HL-60 (cell line): ENCODE data around the gene SPATA33.

Experiments used
- DNase-seq, 2 experiments: peaks; one replicate each; pipeline ENCODE4 v3.0.0-alpha.2; 2010 to 2020; ENCODE audit warnings: low read depth in 1 of 2, low spot score in 1 of 2
- H3K27ac ChIP-seq: fragments of 250-450 bp; sonication (Bioruptor Pico); replicated peaks from 2 replicates; pipeline ENCODE4 v1.5.1; 2020; ENCODE audit warnings: mild to moderate bottlenecking, moderate library complexity
- H3K27me3 ChIP-seq: fragments of 250-450 bp; sonication (Bioruptor Pico); 2 replicates; pipeline ENCODE4 v1.5.1; 2021; ENCODE audit warnings: mild to moderate bottlenecking, moderate library complexity; ENCODE audit not compliant: insufficient read depth, poor library complexity, severe bottlenecking
- H3K4me3 ChIP-seq: replicated peaks from 2 replicates; pipeline ENCODE4 v1.5.1; 2011; ENCODE audit warnings: mild to moderate bottlenecking, control low read depth, low read length; ENCODE audit not compliant: insufficient read depth
- GABPA ChIP-seq: IDR thresholded peaks from 2 replicates; pipeline ENCODE4 v1.6.1; 2012; ENCODE audit warnings: low read depth
- POLR2AphosphoS5 ChIP-seq: IDR thresholded peaks from 2 replicates; pipeline ENCODE4 v1.6.1; 2012; ENCODE audit warnings: low read depth
- SPI1 ChIP-seq: IDR thresholded peaks from 2 replicates; pipeline ENCODE4 v1.6.1; 2012; ENCODE audit warnings: low read depth, mild to moderate bottlenecking, borderline replicate concordance
- TF ChIP-seq, protein P1 (sequence below): IDR thresholded peaks from 2 replicates; pipeline ENCODE4 v1.6.1; 2012; ENCODE audit warnings: low read depth; ENCODE audit not compliant: insufficient replicate concordance
- TF ChIP-seq, protein P2 (sequence below): IDR thresholded peaks from one replicate; pipeline ENCODE4 v1.5.1; 2011; ENCODE audit warnings: low read length, control low read depth, inconsistent platforms; ENCODE audit not compliant: insufficient read depth

SPATA33 gene

DNA sequence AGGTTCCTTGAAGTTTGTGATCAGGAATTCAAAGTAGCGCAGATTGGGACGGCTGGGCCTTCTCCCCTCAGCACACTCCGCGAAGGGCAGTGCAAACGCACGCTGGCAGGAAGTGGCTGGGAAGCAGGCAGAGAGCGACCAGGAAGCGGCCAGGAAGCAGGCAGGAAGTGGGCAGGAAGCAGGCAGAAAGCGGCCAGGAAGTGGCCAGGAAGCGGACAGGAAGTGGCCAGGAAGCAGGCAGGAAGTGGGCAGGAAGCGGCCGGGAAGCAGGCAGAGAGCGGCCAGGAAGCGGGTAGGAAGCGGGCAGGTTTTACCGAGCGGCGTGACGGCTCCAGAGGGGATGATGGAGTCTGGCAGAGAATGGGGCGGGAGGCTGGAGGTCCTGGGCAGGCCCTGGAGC, 41.0 kb upstream of the SPATA33 start:
- DNase-seq, result no peak
- Histone ChIP-seq H3K27me3 (no peaks in the 10 kb centered on the region), H3K4me3 (no peak overlapping the region), H3K27ac (no peak overlapping the region)
- TF ChIP-seq SPI1 (no peak), POLR2AphosphoS5 (no peak), GABPA (no peak)
- TF ChIP-seq, protein P1, sequence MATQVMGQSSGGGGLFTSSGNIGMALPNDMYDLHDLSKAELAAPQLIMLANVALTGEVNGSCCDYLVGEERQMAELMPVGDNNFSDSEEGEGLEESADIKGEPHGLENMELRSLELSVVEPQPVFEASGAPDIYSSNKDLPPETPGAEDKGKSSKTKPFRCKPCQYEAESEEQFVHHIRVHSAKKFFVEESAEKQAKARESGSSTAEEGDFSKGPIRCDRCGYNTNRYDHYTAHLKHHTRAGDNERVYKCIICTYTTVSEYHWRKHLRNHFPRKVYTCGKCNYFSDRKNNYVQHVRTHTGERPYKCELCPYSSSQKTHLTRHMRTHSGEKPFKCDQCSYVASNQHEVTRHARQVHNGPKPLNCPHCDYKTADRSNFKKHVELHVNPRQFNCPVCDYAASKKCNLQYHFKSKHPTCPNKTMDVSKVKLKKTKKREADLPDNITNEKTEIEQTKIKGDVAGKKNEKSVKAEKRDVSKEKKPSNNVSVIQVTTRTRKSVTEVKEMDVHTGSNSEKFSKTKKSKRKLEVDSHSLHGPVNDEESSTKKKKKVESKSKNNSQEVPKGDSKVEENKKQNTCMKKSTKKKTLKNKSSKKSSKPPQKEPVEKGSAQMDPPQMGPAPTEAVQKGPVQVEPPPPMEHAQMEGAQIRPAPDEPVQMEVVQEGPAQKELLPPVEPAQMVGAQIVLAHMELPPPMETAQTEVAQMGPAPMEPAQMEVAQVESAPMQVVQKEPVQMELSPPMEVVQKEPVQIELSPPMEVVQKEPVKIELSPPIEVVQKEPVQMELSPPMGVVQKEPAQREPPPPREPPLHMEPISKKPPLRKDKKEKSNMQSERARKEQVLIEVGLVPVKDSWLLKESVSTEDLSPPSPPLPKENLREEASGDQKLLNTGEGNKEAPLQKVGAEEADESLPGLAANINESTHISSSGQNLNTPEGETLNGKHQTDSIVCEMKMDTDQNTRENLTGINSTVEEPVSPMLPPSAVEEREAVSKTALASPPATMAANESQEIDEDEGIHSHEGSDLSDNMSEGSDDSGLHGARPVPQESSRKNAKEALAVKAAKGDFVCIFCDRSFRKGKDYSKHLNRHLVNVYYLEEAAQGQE, result no peak
- TF ChIP-seq, protein P2, sequence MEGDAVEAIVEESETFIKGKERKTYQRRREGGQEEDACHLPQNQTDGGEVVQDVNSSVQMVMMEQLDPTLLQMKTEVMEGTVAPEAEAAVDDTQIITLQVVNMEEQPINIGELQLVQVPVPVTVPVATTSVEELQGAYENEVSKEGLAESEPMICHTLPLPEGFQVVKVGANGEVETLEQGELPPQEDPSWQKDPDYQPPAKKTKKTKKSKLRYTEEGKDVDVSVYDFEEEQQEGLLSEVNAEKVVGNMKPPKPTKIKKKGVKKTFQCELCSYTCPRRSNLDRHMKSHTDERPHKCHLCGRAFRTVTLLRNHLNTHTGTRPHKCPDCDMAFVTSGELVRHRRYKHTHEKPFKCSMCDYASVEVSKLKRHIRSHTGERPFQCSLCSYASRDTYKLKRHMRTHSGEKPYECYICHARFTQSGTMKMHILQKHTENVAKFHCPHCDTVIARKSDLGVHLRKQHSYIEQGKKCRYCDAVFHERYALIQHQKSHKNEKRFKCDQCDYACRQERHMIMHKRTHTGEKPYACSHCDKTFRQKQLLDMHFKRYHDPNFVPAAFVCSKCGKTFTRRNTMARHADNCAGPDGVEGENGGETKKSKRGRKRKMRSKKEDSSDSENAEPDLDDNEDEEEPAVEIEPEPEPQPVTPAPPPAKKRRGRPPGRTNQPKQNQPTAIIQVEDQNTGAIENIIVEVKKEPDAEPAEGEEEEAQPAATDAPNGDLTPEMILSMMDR, result no peak

DNA sequence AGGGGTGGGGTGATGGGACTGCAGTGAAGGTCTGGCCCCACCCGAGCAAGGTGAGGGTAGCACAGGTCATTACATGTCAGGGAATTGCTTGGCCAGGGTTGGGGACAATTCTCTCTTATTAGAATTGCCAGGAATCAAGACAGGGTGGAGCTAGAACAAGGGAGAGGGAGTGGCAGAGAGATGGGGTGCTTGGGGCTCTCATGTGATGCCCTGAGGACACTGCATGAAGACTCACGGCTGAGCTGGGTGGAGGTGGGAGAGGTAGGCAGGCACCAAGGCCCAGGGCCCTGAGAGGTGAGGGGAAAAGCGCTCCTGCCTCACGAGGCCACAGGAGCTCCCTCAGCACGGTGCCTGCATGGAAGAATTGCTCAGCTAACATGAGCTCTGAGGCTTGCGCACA, 40.6 kb upstream of the SPATA33 start:
- H3K27ac ChIP-seq, result no peak overlapping the region
- TF ChIP-seq GABPA (no peak), POLR2AphosphoS5 (no peak), SPI1 (no peak)
- TF ChIP-seq, protein P1, result no peak
- TF ChIP-seq, protein P2, result no peak

DNA sequence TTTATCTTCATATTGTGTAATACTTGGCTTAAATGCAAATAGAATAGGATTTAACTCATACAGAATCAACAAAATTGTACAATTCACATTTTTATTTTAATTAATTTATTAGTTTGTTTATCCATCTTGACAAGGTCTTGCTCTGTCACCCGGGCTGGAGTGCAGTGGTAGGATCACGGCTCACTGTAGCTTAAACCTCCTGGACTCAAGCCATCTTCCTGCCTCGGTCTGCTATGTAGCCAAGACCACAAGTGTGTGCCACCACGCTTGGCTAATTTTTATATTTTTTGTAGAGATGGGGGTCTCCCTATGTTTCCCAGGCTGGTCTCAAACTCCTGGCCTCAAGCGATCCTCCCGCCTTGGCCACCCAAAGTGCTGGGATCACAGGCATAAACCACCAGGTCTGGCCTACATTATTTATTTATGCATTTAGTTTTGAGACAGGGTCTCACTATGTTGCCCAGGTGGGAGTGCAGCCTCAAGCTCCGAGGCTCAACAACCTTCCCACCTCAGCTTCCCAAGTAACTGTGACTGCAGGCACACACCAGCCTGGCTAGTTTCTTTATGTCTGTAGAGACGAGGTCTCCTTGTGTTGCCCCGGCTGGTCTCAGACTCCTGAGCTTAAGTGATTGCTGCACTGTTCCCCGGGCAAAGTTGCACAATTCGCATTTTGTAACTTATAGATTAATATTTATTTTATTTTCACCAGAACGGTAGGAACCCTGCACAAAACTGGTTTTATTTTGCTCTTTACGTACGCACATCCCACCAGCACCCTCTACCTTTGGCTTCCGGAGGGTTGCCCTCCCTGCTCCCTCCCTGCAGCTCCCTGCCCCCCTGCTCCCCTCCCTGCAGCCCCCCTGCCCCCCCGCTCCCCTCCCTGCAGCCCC, 39.3 kb upstream of the SPATA33 start:
- no peak overlapping the region for H3K27ac ChIP-seq

More for the DNA sequence above, 40.6 kb upstream of the SPATA33 start:
- Histone ChIP-seq H3K27me3 (no peaks in the 10 kb centered on the region), H3K4me3 (no peak overlapping the region)
- no peak for DNase-seq

More for the DNA sequence above, 39.3 kb upstream of the SPATA33 start:
- H3K4me3 ChIP-seq, result no peak overlapping the region
- H3K27me3 ChIP-seq, result no peaks in the 10 kb centered on the region
- DNase-seq, result no peak
- TF ChIP-seq, protein P2, result no peak
- TF ChIP-seq GABPA, result no peak
- TF ChIP-seq SPI1, result no peak
- no peak for TF ChIP-seq POLR2AphosphoS5
- TF ChIP-seq, protein P1, result no peak
